Activated CD4-positive, alpha-beta T cell treated with anti-CD3 and anti-CD28 coated beads, Interleukin-2, amount 50 U/mL, for 24 hours (primary cell): ENCODE results near the gene TBL3.
"Not testable (repeated sequence)": the region's sequence is repeated elsewhere in the genome, so short reads cannot be mapped to it uniquely, and the experiment has no call there.

Experiments
- DNase-seq, 2 donors: peaks; one replicate each; pipeline ENCODE4 v3.0.0-alpha.2; 2020; ENCODE audit warnings: low read depth in 1 of 2, low spot score in 1 of 2

Gene TBL3

DNA sequence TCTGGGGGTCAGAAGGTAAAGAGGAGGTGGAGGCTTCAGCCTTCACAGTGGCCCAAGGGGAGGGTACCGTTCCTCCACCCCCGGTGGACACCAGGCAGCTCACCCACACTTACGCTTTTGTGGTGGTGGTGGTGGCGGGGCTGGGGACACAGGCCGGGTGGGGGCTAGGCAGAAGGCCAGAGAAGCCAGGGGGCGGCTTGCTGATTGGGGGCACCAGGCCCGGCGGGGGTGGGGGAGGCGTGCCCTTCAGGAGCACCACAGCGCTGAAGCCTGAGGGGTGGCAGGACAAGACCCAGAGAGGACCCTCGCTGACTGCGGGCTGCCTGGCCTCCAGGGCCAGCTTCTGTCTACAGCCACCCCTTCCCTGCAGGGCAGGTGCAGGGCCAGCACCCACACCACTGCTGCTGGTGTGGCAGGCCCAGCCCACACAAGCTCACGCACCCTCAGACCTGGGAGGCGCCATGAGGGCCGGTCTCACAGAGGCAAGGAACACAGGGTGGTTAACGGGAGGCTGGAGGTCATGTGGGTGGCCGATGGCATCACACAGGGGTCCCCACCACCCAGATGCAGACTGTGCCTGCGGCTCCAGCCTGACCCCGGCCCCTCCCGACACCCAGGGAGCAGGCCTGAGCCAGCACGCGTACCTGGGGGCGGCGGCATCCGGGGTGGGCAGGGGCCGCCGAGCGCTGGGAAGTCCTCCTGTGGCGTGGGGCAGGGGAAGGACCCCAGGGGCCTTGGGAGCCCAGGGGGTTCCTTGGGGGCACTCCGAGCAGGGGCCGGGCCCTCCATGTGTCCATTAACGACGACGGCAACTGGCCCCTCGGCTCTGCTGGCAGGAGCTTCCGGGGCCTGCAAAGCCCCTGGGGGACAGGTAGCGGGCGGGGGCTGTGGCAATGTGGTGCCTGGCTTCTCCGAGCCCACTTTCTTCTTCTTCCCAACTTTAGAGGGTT is 27.3 kb downstream of the TBL3 start:
- no peak for DNase-seq

DNA sequence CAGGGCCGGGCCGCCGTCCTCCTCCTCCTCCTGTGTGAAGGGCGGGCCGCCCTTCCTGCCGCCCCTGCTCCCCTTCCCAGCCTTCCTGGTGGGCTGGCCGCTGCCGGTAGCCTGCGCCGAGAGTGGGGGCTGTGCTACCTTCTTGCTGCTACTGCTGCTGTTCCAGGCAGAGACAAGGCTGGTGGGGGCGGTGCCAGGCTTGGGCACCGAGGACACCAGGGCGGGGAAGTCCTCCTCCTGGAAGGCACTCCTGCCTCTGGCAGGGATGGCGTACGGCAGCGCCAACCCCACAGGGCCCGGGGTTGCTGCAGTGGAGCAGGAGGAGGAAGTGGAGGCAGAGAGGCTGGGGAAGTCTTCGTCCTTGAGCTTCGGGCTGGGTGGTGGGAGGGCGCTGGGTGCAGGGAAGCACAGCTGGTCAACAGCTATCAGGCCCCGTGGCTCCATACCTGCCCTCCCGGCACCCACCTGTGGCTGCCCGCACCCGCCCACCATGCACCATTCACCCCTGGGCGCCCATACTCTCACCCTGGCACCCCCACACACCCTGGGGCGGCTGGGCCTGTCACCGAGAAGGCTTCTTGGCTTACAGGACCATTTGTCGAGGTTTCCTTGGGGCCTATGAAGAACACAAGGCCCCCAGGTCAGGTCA is 28.1 kb downstream of the TBL3 start:
- DNase-seq: no peak

- DNase-seq: no peak
These were observed 29.2 kb downstream of the TBL3 start for GRCh38 chr16:2001035-2001434.

DNA sequence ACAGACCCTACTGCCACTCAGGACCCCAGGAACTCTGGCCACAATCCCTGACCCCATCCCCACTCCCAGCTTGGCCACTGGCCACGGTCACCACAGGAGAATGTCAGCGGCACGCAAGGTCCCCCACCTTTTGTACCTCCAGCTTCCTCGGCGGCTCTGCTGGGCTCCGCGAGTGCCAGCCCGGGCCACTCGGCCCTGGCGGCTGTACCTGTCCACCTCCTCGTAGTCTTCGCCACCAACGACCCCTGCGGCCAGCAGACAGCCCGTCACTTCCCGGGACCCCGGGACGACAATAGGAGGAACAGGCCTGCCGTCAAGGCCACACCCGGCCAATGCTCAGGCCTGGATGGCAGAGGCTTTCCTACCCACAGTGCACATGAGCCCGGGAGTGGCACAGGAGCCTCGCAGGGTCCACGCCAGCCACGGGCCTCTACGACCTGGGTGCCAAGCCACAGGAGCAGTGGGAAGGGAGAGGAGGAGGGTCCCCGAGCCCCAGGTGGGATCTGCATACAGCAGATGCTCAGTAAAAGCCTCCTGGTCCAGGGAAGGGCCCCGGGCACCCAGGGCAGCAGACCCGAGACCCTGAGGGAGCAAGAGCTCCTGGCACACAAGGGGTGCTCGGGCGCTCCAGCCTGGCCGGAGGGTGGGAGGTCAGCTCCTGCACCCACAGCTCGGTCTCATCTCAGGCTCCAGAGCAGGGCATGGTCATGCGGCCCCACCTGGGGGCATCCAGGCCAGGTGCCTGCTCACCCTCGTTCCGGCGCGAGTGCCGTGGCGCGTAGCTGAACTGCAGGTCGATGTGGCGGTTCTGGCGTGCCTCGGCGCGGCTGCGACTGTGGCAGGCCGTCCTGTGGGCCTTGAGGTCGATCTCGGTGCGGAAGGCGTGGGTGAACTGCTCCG is 29.9 kb downstream of the TBL3 start:
- no peak for DNase-seq

- no peak for DNase-seq
These were observed 30.8 kb downstream of the TBL3 start for GRCh38 chr16:2002406-2003230.

DNA sequence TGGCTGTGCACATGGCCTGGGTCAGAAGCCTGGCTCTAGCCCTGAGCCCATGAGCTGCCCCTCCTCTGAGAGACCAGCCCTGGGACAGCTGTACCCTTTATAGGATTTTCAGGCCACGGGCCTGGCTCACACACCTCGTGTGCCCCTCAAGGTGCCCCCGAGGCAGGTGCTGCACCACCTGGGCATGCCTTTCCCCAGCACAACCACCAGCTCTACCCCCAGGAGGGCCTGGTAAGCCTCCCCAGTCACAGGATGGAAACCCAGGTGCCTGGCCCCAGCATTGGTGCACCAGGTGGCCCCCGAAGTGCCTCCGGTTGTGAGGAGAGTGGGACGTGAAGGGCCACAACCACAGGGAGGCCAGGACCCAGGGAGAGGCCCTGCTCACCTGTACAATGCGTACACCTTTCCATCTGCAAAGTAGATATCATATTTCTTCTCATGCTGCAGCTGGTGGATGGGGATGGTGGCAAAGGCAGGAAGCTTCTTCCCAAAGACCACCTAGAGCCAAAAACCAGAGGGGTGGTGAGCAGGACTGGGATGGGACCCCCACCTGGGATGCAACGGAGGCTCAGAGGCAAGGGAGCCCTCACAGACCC is 31.5 kb downstream of the TBL3 start:
- DNase-seq: no peak

DNA sequence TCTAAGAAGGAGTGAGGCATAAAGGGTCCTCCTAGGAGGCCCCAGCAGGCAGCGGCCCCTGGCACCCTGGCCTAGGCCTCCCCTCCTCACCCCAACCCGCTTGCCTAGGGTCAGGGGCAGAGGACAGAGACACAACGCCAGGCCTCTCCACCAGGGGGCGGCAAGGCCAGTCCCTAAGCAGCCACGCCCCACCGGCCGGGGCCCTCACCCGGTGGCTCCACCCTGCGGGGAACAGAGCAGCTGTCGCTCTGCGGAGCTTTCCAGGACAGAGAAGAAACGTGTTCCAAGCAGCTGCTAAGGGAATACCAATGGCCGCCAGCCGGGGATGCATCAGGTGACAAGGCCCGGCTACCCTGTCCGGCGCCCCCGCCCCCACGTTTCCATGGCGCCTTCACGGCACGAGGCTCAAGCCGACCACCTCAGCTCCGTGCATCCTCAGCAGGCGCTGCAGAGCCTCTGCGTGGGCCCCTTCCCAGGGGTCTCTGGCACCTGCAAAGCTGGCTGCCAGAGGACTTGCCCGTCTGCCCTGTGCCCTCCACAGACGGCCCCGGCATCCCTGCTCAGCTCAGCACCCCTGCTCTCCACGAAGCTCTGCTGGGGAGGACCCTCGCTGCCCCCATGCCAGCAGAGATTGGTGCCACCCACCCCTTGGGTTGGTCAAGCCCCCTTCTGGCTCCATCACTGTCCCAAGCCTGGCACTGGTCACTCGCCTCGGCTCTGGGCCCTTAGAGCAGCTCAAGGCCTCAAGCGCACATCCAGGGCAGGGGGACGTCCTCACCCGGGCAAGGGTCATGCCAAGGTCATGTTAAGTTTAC is 32.2 kb downstream of the TBL3 start:
- peak; percentile 72 to 81 for DNase-seq

GRCh38 chr16:2004795-2005517 is 33.1 kb downstream of the TBL3 start:
- DNase-seq: no peak

DNA sequence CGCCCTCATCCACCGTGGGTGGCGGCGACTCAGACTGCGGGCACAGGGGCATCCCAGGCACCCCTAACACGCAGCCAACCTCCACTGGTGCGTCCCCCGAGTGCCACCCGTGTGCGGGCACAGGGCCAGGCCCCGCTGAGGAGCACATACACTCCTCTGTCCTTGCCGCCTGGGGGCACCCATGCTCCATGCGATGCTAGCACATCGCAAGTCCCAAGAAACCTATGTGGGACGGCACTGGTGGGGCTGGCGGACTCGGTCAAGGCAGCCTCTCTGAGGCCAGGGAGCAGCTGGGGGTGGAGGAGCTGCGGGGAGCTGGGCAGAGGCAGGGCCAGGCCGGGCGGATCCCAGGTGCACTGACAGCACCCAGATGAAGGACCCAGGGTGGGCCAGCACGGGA is 33.8 kb downstream of the TBL3 start:
- no peak for DNase-seq

DNA sequence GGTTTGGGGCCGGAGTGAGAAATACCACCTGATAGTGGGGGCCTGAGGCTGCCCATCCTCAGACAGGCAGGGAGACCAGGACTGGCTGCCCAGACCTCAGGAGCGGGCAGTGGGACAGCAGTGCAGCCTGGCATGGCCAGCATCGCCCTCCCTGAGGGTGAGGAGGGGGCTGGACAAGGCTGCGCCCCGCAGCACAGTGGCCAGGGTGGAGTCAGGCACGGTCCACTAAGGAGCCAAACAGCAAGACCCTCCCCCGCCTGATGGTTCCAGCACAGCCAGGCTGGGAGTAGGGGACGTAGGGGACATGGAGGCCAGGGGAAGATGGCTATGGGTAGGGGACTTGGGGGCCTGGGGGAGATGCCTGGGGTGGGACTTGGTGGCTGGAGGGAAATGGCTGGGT is 34.5 kb downstream of the TBL3 start:
- no peak for DNase-seq

DNA sequence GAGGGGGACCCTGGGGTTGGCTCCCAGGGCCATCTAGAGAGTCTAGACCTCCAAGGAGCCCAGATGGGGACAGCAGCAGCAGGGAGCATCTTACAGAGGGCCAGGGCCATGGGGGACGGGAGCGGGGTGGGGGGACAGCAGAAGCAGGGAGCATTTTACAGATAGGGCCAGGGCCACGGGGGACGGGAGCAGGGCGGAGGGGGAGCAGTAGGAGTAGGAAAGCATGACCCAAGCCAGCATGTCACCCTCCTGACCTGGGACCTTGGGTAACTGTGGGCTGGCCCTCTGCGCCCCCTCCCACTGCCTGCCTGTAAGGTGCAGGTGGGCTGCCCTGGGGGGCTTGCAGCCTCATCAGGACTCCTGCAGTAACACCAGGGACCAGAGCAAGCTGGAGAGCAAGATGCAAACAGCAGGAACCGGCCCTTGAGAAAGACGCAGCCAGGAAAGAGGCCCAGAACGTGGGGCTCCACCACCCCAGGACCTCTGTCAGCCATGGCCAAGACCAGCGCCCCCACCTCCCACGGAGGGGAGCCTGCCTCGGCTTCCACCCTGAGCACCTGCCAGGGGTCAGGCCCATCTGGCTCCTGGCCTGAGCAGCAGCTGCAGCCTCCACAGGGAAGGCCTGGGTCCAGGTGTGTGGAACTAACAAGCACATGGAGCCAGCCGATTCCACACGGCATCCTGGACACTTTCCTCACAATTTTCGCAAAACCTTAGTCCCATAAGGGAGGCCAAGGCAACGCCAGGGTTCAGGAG is 35.4 kb downstream of the TBL3 start:
- DNase-seq: no peak

GRCh38 chr16:2008009-2008526 is 36.2 kb downstream of the TBL3 start:
- no peak for DNase-seq

GRCh38 chr16:2008631-2009163 is 36.8 kb downstream of the TBL3 start:
- no peak for DNase-seq

DNA sequence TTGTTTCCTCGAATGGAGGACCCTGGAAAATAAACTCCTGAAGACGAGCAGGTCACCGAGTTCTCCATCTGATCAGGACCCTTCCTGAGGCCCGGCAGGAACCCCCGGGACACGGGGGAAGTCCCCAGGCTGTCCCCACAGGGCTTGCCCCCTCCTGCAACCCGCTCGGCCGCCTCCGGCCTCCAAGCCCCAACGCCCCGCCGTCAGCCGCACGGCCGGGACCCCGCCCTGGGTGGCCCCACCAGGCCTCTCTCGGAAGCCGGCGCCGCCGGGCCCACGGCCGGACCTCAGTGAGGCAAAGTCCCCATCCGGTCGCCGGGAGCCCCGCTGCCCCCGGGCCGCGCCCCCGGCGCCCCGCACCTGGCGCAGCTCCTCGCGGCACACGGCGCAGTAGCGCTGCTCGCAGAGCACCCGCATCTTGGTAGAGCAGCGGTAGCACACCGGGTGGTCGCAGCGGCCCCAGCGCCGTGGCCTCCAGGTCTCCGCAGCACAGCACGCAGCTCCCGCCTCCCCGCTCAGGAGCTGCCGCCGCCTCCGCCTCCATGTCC is 37.4 kb downstream of the TBL3 start:
- no peak for DNase-seq

- DNase-seq: peak; percentile 58 to 65
These were observed 38.1 kb downstream of the TBL3 start, which contains the start of gene ZNF598 for GRCh38 chr16:2009791-2010510. ZNF598 (minus strand) TSS chr16:2009821.

DNA sequence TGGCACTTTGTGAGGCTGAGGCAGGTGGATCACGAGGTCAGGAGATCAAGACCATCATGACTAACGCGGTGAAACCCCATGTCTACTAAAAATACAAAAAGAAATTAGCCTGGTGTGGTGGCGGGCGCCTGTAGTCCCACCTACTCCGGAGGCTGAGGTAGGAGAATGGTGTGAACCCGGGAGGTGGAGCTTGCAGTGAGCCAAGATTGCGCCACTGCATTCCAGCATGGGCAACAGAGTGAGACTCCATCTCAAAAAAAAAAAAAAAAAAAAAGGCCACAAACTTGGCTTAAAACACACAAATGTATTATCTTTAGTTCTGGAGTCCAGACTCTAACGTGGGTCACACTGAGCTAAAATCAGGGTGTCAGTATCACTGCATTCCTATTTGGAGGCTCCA is 39.9 kb downstream of the TBL3 start:
- DNase-seq: not testable (repeated sequence)
